Measurements from ENCODE around the gene HOXA9.

Gene HOXA9

GRCh38 chr7:27151931-27152815 lies 13.2 kb downstream of the HOXA9 start, which contains the start of gene HOXA3:
TSS of gene HOXA3 (minus strand) at chr7:27152583. CDS start at chr7:27110640, 41,943 bp downstream.
- peak; percentile 84 for DNase-seq (ENCODE audit: low read depth)
- peak within 1 kb of the TSS; percentile 84 for H3K4me3 ChIP-seq (ENCODE audit: low read length)
- no peak for TF ChIP-seq CTCF (conservative IDR thresholded peaks at IDR 0.05; ENCODE audit: low read length)

- peak; percentile 18; the same call in 1 of the 2 replicates for TF ChIP-seq CTCF (conservative IDR thresholded peaks at IDR 0.05; ENCODE audit: low read length)
- peak overlapping the region; percentile 84 for H3K4me3 ChIP-seq (ENCODE audit: low read length)
- DNase-seq (ENCODE audit: low read depth), result no peak
These were observed 13.9 kb downstream of the HOXA9 start for GRCh38 chr7:27151341-27151930.

- peak; percentile 60 for TF ChIP-seq CTCF (conservative IDR thresholded peaks at IDR 0.05; ENCODE audit: low read length)
- DNase-seq (ENCODE audit: low read depth), result peak; percentile 80
- peak overlapping the region; percentile 84 for H3K4me3 ChIP-seq (ENCODE audit: low read length)
These were observed 14.6 kb downstream of the HOXA9 start for GRCh38 chr7:27150568-27151340.

- H3K4me3 ChIP-seq (ENCODE audit: low read length), result peak overlapping the region; percentile 84
- no peak for DNase-seq (ENCODE audit: low read depth)
- no peak for TF ChIP-seq CTCF (conservative IDR thresholded peaks at IDR 0.05; ENCODE audit: low read length)
These were observed 15.3 kb downstream of the HOXA9 start for GRCh38 chr7:27149842-27150567.

- DNase-seq (ENCODE audit: low read depth), result peak; percentile 37
- H3K4me3 ChIP-seq (ENCODE audit: low read length), result peak overlapping the region; percentile 84
- TF ChIP-seq CTCF (conservative IDR thresholded peaks at IDR 0.05; ENCODE audit: low read length), result no peak
These were observed 16.3 kb downstream of the HOXA9 start for GRCh38 chr7:27148756-27149641.
